ENCODE data around the gene PPP2R2C.

The PPP2R2C gene

DNA sequence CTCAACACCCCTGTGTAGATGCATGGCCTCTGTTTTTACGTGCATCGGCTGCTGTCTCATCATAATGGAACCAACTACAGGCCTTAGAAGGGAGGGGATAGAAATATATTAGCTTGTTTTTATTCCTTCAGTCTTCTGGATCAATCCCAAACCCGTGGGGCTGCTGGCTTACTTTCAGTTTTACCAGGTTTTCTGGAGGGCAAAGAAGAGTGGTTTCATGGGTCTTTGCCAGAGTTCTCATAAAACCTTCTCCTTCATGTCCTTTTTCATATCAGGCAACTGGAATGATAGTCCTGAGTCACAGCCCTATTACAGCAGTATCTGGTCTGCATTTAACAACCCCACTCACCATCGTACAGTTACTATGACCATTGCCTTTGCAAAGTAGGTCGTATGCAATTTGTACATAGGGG lies 34.6 kb downstream of the PPP2R2C start:
- ChIA-PET CTCF (no interaction called here), POLR2A (no interaction called here)
- TF ChIP-seq CTBP1 (IDR thresholded peaks at IDR 0.05; ENCODE audit: borderline replicate concordance) (no peak), ZNF384 (IDR thresholded peaks at IDR 0.05) (no peak), L3MBTL2 (conservative IDR thresholded peaks at IDR 0.05) (no peak)
- no peak for DNase-seq (ENCODE audit: extremely low spot score)

DNA sequence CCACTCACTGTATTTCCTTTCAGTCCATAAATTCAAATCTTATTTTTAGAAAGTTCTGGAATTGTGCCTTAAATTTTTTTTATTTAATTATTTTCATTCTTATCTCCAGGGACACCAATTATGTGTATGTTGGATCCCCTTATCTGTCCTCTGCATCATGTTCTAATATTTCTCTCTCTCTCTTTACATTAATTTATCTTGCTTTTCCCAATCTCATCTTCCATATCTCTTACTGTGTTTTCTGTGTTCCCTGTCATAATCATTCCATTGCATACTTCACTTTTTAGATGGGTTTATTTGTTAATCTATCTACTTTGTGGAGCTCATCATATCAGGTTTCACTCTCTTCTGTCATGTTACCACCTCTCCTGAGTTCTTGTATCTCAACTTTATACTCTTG lies 37.4 kb downstream of the PPP2R2C start:
- CTCF ChIA-PET: no interaction called here
- POLR2A ChIA-PET: no interaction called here
- no peak for DNase-seq (ENCODE audit: extremely low spot score)
- TF ChIP-seq L3MBTL2 (conservative IDR thresholded peaks at IDR 0.05): no peak
- TF ChIP-seq ARNT (IDR thresholded peaks at IDR 0.05): no peak
- no peak for TF ChIP-seq TARDBP (IDR thresholded peaks at IDR 0.05)
- no peak for TF ChIP-seq SP1 (IDR thresholded peaks at IDR 0.05)
- TF ChIP-seq BHLHE40 (IDR thresholded peaks at IDR 0.05; ENCODE audit: borderline replicate concordance): no peak
- TF ChIP-seq ZNF384 (IDR thresholded peaks at IDR 0.05): no peak
- TF ChIP-seq CTBP1 (IDR thresholded peaks at IDR 0.05; ENCODE audit: borderline replicate concordance): no peak

DNA sequence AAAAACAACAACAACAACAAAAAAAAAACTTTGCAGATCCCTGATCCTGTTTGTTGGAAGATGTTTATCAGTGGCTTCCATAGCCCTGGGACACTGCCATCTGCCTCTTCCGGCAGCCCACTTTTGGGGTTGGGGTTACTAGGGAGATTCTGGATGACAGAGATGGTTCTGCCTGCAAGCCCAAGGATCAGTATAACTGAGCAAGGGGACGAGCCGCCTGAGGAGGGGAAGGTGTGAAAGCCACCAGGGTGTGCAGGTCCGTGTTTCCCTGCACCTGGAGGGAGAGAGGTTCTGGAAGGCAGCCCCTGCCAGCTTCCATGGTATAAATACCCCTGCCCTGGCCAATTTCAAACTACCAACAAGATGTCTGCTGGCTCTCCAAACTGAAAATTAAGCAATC lies 41.5 kb downstream of the PPP2R2C start:
- ChIA-PET POLR2A (no interaction called here), CTCF (no interaction called here)
- TF ChIP-seq ARNT (IDR thresholded peaks at IDR 0.05): no peak
- TF ChIP-seq SP1 (IDR thresholded peaks at IDR 0.05): no peak
- DNase-seq (ENCODE audit: extremely low spot score): no peak

DNA sequence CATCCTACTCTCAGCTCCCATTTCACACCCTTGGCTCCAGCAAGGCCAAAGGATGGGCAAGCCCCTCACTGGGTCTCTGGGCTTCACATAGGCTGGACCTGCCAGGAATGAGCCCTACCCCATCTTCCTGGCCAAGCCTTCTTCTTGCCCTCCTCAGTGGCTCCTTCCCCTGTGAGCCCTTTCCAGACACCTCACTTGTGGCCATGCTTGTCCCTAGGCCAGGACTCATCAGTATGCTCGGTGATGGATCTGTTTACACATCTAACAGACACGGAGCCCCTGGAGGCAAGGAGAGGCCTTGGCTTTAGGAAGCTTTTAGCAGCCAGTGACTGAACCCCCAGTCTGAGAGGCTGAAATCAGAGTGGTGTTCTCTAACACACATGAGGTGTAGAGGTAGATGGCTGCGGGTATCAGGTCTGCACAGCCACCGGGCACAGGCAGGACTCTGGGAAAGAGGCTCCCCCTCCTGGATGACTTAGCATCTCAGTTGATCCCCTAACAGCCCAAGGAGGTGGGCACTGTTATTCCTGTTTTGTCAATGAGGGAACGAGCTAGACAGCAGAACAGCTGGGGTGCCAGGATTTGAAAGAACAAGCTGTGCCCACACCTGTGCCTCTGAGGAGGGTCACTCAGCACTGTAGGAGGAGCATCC lies 44.8 kb downstream of the PPP2R2C start:
- DNase-seq (ENCODE audit: extremely low spot score): no peak
- TF ChIP-seq SP1 (IDR thresholded peaks at IDR 0.05) (no peak), ELF4 (IDR thresholded peaks at IDR 0.05) (no peak), NFRKB (IDR thresholded peaks at IDR 0.05) (no peak), SUZ12 (IDR thresholded peaks at IDR 0.05) (no peak), ZNF384 (IDR thresholded peaks at IDR 0.05) (no peak), FOXK2 (IDR thresholded peaks at IDR 0.05) (no peak), HDGF (IDR thresholded peaks at IDR 0.05; ENCODE audit: borderline replicate concordance) (no peak), ARNT (IDR thresholded peaks at IDR 0.05) (no peak), TARDBP (IDR thresholded peaks at IDR 0.05) (no peak), FOXM1 (IDR thresholded peaks at IDR 0.05; ENCODE audit: borderline replicate concordance) (no peak), CTBP1 (IDR thresholded peaks at IDR 0.05; ENCODE audit: borderline replicate concordance) (no peak), LEF1 (IDR thresholded peaks at IDR 0.05; ENCODE audit: borderline replicate concordance) (no peak), FOXA1 (IDR thresholded peaks at IDR 0.05) (no peak), L3MBTL2 (conservative IDR thresholded peaks at IDR 0.05) (no peak)
- TF ChIP-seq, protein P1, sequence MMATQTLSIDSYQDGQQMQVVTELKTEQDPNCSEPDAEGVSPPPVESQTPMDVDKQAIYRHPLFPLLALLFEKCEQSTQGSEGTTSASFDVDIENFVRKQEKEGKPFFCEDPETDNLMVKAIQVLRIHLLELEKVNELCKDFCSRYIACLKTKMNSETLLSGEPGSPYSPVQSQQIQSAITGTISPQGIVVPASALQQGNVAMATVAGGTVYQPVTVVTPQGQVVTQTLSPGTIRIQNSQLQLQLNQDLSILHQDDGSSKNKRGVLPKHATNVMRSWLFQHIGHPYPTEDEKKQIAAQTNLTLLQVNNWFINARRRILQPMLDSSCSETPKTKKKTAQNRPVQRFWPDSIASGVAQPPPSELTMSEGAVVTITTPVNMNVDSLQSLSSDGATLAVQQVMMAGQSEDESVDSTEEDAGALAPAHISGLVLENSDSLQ (IDR thresholded peaks at IDR 0.05): no peak
- ChIA-PET CTCF (no interaction called here), POLR2A (no interaction called here)

DNA sequence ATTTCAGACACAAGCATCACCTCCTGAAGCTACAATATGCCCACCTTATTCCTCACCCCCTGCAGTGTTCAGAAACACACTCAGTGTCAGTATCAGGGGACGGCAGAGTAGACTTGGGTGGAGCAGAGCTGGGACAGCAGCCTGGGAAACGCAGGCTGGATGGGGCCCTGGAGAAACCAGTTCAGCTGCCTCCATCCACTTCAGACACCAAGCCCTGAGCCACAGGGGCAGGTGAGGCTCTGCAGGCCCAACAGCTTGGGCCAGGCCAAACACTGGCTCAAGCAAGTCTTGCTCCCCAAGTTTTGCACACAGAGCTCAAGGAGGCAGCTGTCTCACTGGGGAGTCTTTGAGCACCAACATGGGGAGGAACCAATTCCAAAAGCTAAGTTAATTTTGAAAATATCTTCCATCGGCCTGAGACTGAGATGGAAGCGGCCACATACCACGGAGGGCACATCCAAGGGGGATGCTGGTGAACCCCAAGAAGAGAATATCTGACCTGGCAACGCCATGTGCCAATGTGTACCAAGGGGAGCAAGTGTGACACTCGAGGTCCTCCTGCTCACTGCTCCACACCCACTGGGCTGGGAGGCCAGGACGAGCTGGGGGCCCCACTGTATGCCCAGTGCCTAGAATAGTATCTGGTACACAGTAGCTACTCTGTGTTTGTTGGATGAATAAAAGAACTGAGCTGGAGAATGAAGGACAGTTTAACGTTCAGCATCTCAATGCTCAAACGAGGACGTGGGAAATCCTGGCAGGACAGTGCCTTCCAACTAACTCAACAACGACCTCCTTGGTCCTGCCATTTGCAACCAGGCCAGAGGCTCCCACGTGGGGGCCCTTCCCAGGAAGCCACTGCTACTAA lies 45.6 kb downstream of the PPP2R2C start:
- TF ChIP-seq FOXM1 (IDR thresholded peaks at IDR 0.05; ENCODE audit: borderline replicate concordance): no peak
- TF ChIP-seq BHLHE40 (IDR thresholded peaks at IDR 0.05; ENCODE audit: borderline replicate concordance): no peak
- CTCF ChIA-PET: no interaction called here

DNA sequence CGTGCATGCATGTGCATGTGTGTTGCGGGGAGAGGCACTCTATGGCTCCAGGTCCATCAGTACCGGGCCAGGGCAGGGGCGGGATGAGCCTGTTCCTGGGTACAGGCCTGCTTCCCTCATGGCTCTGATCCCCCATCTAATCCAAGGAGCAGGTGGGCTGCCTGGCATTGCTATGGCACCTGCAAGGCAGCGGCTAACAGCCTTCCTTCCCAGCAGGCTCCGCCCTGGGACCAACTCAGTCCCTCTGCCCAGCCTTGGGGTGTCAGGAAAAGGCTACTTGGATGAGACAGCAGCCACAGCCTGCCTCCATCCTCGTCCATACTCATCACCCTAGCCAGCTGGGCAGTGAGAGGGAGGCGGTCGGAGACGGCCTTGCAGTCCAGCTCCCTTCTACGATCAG lies 46.5 kb downstream of the PPP2R2C start:
- CTCF ChIA-PET: no interaction called here
- POLR2A ChIA-PET: no interaction called here
- DNase-seq (ENCODE audit: extremely low spot score): no peak

More for the DNA sequence above, 45.6 kb downstream of the PPP2R2C start:
- no peak for DNase-seq (ENCODE audit: extremely low spot score)
- POLR2A ChIA-PET: no interaction called here

DNA sequence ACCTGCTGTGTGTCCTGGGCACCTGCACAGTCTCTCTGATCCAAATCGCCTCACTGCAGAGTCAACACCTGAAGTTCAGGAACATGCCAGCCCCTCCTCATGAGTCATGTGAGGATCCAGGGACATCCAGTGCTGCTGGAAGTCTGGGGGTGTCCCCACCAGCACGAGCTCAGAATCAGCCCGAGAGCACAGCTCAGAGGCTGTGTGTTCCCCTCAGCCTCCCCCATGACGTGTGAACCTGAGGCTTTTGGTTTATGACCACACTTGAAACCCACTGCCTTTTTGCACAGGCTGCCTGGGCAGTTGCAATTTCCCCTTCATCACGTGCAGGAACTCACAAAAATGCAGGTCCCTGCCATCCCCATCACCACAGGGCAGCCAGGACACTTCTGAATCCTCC lies 47.1 kb downstream of the PPP2R2C start:
- POLR2A ChIA-PET: no interaction called here
- no peak for DNase-seq (ENCODE audit: extremely low spot score)
- TF ChIP-seq SP1 (IDR thresholded peaks at IDR 0.05) (no peak), FOXM1 (IDR thresholded peaks at IDR 0.05; ENCODE audit: borderline replicate concordance) (no peak), LEF1 (IDR thresholded peaks at IDR 0.05; ENCODE audit: borderline replicate concordance) (no peak), TARDBP (IDR thresholded peaks at IDR 0.05) (no peak), FOXK2 (IDR thresholded peaks at IDR 0.05) (no peak), FOXA1 (IDR thresholded peaks at IDR 0.05) (no peak), L3MBTL2 (conservative IDR thresholded peaks at IDR 0.05) (no peak), SUZ12 (IDR thresholded peaks at IDR 0.05) (no peak), ELF4 (IDR thresholded peaks at IDR 0.05) (no peak), CTBP1 (IDR thresholded peaks at IDR 0.05; ENCODE audit: borderline replicate concordance) (no peak), HDGF (IDR thresholded peaks at IDR 0.05; ENCODE audit: borderline replicate concordance) (no peak), BHLHE40 (IDR thresholded peaks at IDR 0.05; ENCODE audit: borderline replicate concordance) (no peak), ZNF384 (IDR thresholded peaks at IDR 0.05) (no peak), ARNT (IDR thresholded peaks at IDR 0.05) (no peak), NFRKB (IDR thresholded peaks at IDR 0.05) (no peak)
- TF ChIP-seq, protein P1 (IDR thresholded peaks at IDR 0.05): no peak
- CTCF ChIA-PET: no interaction called here

More for the DNA sequence above, 46.5 kb downstream of the PPP2R2C start:
- TF ChIP-seq SUZ12 (IDR thresholded peaks at IDR 0.05) (no peak), L3MBTL2 (conservative IDR thresholded peaks at IDR 0.05) (no peak), LEF1 (IDR thresholded peaks at IDR 0.05; ENCODE audit: borderline replicate concordance) (no peak), TARDBP (IDR thresholded peaks at IDR 0.05) (no peak), HDGF (IDR thresholded peaks at IDR 0.05; ENCODE audit: borderline replicate concordance) (no peak), NFRKB (IDR thresholded peaks at IDR 0.05) (no peak), FOXA1 (IDR thresholded peaks at IDR 0.05) (no peak), FOXM1 (IDR thresholded peaks at IDR 0.05; ENCODE audit: borderline replicate concordance) (no peak), FOXK2 (IDR thresholded peaks at IDR 0.05) (no peak), ZNF384 (IDR thresholded peaks at IDR 0.05) (no peak), SP1 (IDR thresholded peaks at IDR 0.05) (no peak), ELF4 (IDR thresholded peaks at IDR 0.05) (no peak), ARNT (IDR thresholded peaks at IDR 0.05) (no peak), BHLHE40 (IDR thresholded peaks at IDR 0.05; ENCODE audit: borderline replicate concordance) (no peak), CTBP1 (IDR thresholded peaks at IDR 0.05; ENCODE audit: borderline replicate concordance) (no peak)
- TF ChIP-seq, protein P1 (IDR thresholded peaks at IDR 0.05): no peak

Data from HEK293T (cell line).